PFSK-1 (cell line): ENCODE results near the gene SIGLEC10.

ENCODE experiments used
- FOXP2 ChIP-seq: optimal IDR thresholded peaks from 2 replicates; pipeline ENCODE3; 2011; ENCODE audit warnings: borderline replicate concordance, control low read depth, inconsistent platforms; ENCODE audit not compliant: insufficient read depth; ENCODE audit errors: extremely low read length, extremely low read depth
- POLR2AphosphoS5 ChIP-seq: IDR thresholded peaks from 2 replicates; pipeline ENCODE4 v1.6.1; 2012; ENCODE audit warnings: low read depth, mild to moderate bottlenecking, control low read depth, low read length, moderate library complexity
- SIN3A ChIP-seq: IDR thresholded peaks from 2 replicates; pipeline ENCODE4 v1.6.1; 2012; ENCODE audit warnings: mild to moderate bottlenecking, low read length, moderate library complexity, borderline replicate concordance; ENCODE audit not compliant: insufficient read depth
- TAF1 ChIP-seq: IDR thresholded peaks from 2 replicates; pipeline ENCODE4 v1.6.1; 2012; ENCODE audit warnings: low read length, control low read depth, borderline replicate concordance; ENCODE audit not compliant: insufficient read depth
- TF ChIP-seq, protein P1 (sequence below), 2 experiments: IDR thresholded peaks; 2 replicates each; pipeline versions ENCODE4 v1.6.1 to v1.8.0; 2011 to 2012; ENCODE audit warnings: low read depth in 2 of 2, low read length in 2 of 2, control low read depth in 1 of 2, inconsistent platforms in 1 of 2, mild to moderate bottlenecking in 1 of 2, moderate library complexity in 1 of 2; ENCODE audit not compliant: insufficient read depth in 1 of 2

Gene SIGLEC10

DNA sequence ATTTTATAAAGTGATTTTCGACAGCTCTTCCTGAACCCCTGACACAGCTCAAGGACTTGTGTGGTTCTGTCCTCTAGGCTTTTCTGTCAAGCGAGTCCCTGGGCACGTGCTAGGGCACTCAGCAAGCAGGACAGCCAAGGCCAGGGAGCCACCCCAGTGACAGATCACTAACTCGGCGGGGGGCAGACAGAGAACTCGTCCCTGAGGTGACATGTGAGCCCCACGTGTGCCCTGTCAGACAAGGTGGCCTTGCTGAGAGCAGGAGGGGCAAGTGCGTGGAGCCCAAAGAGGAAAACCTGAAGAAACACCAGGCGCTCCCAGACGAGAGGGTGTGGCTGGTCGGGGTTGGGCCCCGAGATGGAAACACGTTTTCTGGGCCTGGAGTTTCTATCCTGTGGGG, 56.2 kb downstream of the SIGLEC10 start:
- TF ChIP-seq TAF1 (no peak), SIN3A (no peak), FOXP2 (no peak), POLR2AphosphoS5 (no peak)
- TF ChIP-seq, protein P1, sequence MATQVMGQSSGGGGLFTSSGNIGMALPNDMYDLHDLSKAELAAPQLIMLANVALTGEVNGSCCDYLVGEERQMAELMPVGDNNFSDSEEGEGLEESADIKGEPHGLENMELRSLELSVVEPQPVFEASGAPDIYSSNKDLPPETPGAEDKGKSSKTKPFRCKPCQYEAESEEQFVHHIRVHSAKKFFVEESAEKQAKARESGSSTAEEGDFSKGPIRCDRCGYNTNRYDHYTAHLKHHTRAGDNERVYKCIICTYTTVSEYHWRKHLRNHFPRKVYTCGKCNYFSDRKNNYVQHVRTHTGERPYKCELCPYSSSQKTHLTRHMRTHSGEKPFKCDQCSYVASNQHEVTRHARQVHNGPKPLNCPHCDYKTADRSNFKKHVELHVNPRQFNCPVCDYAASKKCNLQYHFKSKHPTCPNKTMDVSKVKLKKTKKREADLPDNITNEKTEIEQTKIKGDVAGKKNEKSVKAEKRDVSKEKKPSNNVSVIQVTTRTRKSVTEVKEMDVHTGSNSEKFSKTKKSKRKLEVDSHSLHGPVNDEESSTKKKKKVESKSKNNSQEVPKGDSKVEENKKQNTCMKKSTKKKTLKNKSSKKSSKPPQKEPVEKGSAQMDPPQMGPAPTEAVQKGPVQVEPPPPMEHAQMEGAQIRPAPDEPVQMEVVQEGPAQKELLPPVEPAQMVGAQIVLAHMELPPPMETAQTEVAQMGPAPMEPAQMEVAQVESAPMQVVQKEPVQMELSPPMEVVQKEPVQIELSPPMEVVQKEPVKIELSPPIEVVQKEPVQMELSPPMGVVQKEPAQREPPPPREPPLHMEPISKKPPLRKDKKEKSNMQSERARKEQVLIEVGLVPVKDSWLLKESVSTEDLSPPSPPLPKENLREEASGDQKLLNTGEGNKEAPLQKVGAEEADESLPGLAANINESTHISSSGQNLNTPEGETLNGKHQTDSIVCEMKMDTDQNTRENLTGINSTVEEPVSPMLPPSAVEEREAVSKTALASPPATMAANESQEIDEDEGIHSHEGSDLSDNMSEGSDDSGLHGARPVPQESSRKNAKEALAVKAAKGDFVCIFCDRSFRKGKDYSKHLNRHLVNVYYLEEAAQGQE (IDR thresholded peaks at IDR 0.05; ENCODE audit: insufficient read depth in 1 of 2, low read depth in 2 of 2, low read length in 2 of 2) = no peak
